ENCODE results near the gene ZNF675.
A peak's percentile ranks its signal among the peaks of the same experiment; 100 is the strongest.
"Not testable (repeated sequence)": the region's sequence is repeated elsewhere in the genome, so short reads cannot be mapped to it uniquely, and the experiment has no call there.

ZNF675 gene

GRCh38 chr19:23686621-23687423, at the start of gene ZNF675:
TSS of gene ZNF675 (minus strand) at chr19:23687212. CDS start at chr19:23687033, 179 bp downstream.
- DNase-seq (ENCODE audit: low read depth): peak; percentile 80

- DNase-seq (ENCODE audit: low read depth): not testable (repeated sequence)
Measured at GRCh38 chr19:23730729-23731465, 43.9 kb upstream of the ZNF675 start.

GRCh38 chr19:23724161-23724560, 37.1 kb upstream of the ZNF675 start:
- not testable (repeated sequence) for DNase-seq (ENCODE audit: low read depth)

- no peak for DNase-seq (ENCODE audit: low read depth)
Measured at GRCh38 chr19:23718802-23719201, 31.8 kb upstream of the ZNF675 start.

- DNase-seq (ENCODE audit: low read depth): no peak
Measured at GRCh38 chr19:23716792-23717191, 29.8 kb upstream of the ZNF675 start.

- DNase-seq (ENCODE audit: low read depth): no peak
Measured at GRCh38 chr19:23709347-23709746, 22.3 kb upstream of the ZNF675 start.

GRCh38 chr19:23706657-23707056, 19.6 kb upstream of the ZNF675 start:
- no peak for DNase-seq (ENCODE audit: low read depth)

- no peak for DNase-seq (ENCODE audit: low read depth)
Measured at GRCh38 chr19:23699521-23699860, 12.5 kb upstream of the ZNF675 start.

GRCh38 chr19:23698711-23699520, 11.9 kb upstream of the ZNF675 start:
- no peak for DNase-seq (ENCODE audit: low read depth)

- DNase-seq (ENCODE audit: low read depth): not testable (repeated sequence)
Measured at GRCh38 chr19:23692937-23693336, 5.9 kb upstream of the ZNF675 start.

- no peak for DNase-seq (ENCODE audit: low read depth)
Measured at GRCh38 chr19:23673132-23673531, 13.9 kb downstream of the ZNF675 start.

GRCh38 chr19:23668606-23669005, 18.4 kb downstream of the ZNF675 start:
- DNase-seq (ENCODE audit: low read depth): not testable (repeated sequence)

GRCh38 chr19:23665651-23666410, 21.2 kb downstream of the ZNF675 start:
- no peak for DNase-seq (ENCODE audit: low read depth)

GRCh38 chr19:23649817-23650216, 37.2 kb downstream of the ZNF675 start:
- not testable (repeated sequence) for DNase-seq (ENCODE audit: low read depth)

All from activated T-helper 9 cell treated with anti-CD3 and anti-CD28 coated beads, Interleukin-2, amount 50 U/mL, for 16 hours (primary cell).